Measurements from ENCODE around the gene EXOSC5. TPM values are rescaled to one million over a fixed set of nuclear protein-coding genes. Genes with fewer than 3 reads are reported as not detected.
"Not testable (repeated sequence)": the region's sequence is repeated elsewhere in the genome, so short reads cannot be mapped to it uniquely, and the experiment has no call there.

The EXOSC5 gene
- polyA plus RNA-seq, 3 donors, result 18.0 to 21.0 (median 20.0) TPM

DNA sequence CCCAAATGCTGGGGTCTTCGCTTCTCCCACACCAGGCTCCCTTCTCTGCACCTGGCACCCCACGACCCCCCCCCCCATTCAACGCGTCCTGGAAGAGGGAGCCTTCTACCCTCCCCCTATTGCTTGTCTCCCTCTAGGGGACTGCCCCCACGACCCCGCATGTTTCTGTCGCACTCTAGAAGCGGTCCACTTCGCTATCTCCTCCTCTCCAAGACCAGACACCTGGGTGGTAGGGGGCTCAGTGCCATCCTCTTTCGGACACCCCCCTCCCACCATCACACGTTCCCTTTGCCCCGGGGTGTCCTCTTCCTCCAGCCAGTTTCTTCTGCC lies 44.9 kb downstream of the EXOSC5 start:
- DNase-seq, result no peak

- DNase-seq, result no peak
Measured at GRCh38 chr19:41351339-41352245, 45.6 kb downstream of the EXOSC5 start.

GRCh38 chr19:41350735-41351338 lies 46.3 kb downstream of the EXOSC5 start:
- DNase-seq, result no peak

- DNase-seq, result not testable (repeated sequence)
Measured at GRCh38 chr19:41346916-41347315, 50.2 kb downstream of the EXOSC5 start.

DNA sequence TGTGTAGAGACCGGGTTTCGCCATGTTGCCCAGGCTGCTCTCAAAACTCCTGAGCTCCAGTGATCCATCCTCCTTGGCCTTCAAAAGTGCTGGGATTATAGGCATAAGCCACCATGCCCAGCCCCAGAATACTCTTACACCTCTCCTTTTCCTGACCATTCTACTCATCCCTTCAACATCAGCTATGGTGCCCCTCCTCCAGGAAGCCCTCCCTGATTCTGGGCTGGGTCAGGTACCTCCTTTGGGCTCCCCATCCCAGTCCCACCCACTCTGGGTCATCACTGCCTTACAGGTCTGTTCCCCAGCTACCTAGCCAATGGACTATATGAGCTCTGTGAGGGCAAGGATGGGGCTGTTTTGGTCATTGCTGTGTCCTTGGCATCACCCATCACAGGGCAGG lies 53.0 kb downstream of the EXOSC5 start:
- DNase-seq, result no peak

- no peak for DNase-seq
Measured at GRCh38 chr19:41341669-41342490, 55.3 kb downstream of the EXOSC5 start.

DNA sequence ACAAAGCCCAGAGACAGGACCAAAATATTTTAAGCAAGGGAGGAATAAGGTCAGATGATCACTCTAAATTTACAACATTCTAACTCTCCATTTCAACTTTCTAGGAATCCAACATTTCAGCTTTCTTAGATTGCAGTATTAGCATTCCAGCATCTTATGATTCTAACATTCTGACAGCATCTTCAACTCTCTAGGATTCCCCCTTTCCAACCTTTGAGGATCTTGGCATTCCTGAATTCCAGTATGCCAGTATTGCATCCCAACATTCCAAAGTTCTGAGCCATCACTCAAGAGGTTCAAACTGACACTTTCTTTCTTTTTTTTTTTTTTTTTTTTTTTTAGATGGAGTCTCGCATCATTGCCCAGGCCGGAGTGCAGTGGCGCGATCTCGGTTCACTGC lies 57.2 kb downstream of the EXOSC5 start:
- no peak for DNase-seq

Other genes with a start within 250 kb of the EXOSC5 start
- under 1 TPM; 0.36 to 0.62 (median 0.44) TPM for gene CYP2S1, start 204.1 kb downstream of the EXOSC5 start, polyA plus RNA-seq (ENCODE audit: insufficient read length in 3 of 3)
- gene AXL, start 178.1 kb downstream of the EXOSC5 start, polyA plus RNA-seq (ENCODE audit: insufficient read length in 3 of 3), result 10 to 100 TPM; 30.4 to 39.5 (median 30.7) TPM
- gene HNRNPUL1, start 133.0 kb downstream of the EXOSC5 start, polyA plus RNA-seq (ENCODE audit: insufficient read length in 3 of 3), result 100 to 1,000 TPM; 208 to 212 (median 210) TPM
- 10 to 100 TPM; 35.4 to 40.4 (median 35.6) TPM for gene CCDC97, start 87.2 kb downstream of the EXOSC5 start, polyA plus RNA-seq (ENCODE audit: insufficient read length in 3 of 3)
- 10 to 100 TPM; 28.9 to 33.1 (median 29.3) TPM for gene TGFB1, start 43.4 kb downstream of the EXOSC5 start, polyA plus RNA-seq (ENCODE audit: insufficient read length in 3 of 3)
- gene B9D2, start 33.2 kb downstream of the EXOSC5 start, polyA plus RNA-seq (ENCODE audit: insufficient read length in 3 of 3), result 10 to 100 TPM in 2 of 3 donors, 1 to 10 TPM in 1; 9.5 to 10.3 (median 10.3) TPM
- gene TMEM91, start 20.8 kb downstream of the EXOSC5 start, polyA plus RNA-seq (ENCODE audit: insufficient read length in 3 of 3), result 10 to 100 TPM; 13.8 to 32.3 (median 25.3) TPM
- 10 to 100 TPM; 50.1 to 59.1 (median 53.3) TPM for gene BCKDHA, start 459 bp upstream of the EXOSC5 start, polyA plus RNA-seq (ENCODE audit: insufficient read length in 3 of 3)
- 1 to 10 TPM; 3.7 to 5.1 (median 4.9) TPM for gene B3GNT8, start 30.0 kb upstream of the EXOSC5 start, polyA plus RNA-seq (ENCODE audit: insufficient read length in 3 of 3)
- gene DMAC2, start 42.6 kb upstream of the EXOSC5 start, polyA plus RNA-seq (ENCODE audit: insufficient read length in 3 of 3), result 10 to 100 TPM; 55.8 to 75.8 (median 64.4) TPM
- 1 to 10 TPM; 4.3 to 7.5 (median 6.0) TPM for gene ERICH4, start 45.8 kb upstream of the EXOSC5 start, polyA plus RNA-seq (ENCODE audit: insufficient read length in 3 of 3)
- gene CEACAM21, start 178.8 kb upstream of the EXOSC5 start, polyA plus RNA-seq (ENCODE audit: insufficient read length in 3 of 3), result 1 to 10 TPM; 1.5 to 2.4 (median 1.9) TPM
- under 1 TPM in 2 of 3 donors, not detected in 1; 0.13 to 0.18 TPM for gene CEACAM4, start 229.7 kb upstream of the EXOSC5 start, polyA plus RNA-seq (ENCODE audit: insufficient read length in 3 of 3)

All from renal pelvis (tissue), 4 donors.